ENCODE measurements around the gene CDKN2AIP.

DNA sequence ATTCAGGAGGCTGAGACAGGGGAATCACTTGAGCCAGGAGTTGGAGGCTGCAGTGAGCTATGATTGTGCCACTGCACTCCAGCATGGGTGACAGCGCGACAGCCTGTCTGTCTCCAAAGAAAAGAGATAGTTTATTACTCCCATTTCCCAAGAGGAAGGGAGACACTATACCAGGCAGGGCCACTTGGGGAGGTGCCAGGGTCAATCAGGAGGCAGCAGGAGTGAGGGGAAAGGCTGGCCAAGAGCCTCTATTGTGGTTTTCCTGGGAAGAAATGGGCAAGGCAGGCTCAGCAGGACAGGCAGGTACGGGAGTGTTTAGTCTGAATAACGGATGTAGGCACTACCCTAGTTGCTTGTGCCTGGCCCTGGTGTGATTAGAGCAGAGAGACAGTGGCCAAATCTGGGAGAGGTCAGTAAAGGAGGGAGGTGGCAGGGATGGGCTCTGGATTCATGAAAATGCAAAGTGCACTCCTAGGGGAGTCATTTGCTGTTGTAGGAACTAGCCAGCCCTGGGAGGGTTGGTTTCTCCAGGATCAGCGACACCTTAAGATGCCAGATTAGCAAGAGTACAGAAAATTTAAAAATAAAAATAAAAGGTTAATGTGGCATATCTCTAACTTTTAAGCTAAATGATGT, 20.2 kb upstream of the CDKN2AIP start:
- TF ChIP-seq, protein P1, sequence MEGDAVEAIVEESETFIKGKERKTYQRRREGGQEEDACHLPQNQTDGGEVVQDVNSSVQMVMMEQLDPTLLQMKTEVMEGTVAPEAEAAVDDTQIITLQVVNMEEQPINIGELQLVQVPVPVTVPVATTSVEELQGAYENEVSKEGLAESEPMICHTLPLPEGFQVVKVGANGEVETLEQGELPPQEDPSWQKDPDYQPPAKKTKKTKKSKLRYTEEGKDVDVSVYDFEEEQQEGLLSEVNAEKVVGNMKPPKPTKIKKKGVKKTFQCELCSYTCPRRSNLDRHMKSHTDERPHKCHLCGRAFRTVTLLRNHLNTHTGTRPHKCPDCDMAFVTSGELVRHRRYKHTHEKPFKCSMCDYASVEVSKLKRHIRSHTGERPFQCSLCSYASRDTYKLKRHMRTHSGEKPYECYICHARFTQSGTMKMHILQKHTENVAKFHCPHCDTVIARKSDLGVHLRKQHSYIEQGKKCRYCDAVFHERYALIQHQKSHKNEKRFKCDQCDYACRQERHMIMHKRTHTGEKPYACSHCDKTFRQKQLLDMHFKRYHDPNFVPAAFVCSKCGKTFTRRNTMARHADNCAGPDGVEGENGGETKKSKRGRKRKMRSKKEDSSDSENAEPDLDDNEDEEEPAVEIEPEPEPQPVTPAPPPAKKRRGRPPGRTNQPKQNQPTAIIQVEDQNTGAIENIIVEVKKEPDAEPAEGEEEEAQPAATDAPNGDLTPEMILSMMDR (IDR thresholded peaks at IDR 0.05), result no peak
- TF ChIP-seq POLR2A (IDR thresholded peaks at IDR 0.05) (no peak), POLR2AphosphoS5 (IDR thresholded peaks at IDR 0.05) (no peak)

All from stomach (tissue), 4 donors.